Suppressor macrophage (primary cell): ENCODE results near the gene GGA2.
"Not testable (repeated sequence)": the region's sequence is repeated elsewhere in the genome, so short reads cannot be mapped to it uniquely, and the experiment has no call there.

Source experiments
- DNase-seq, 4 experiments: peaks; one replicate each; pipeline ENCODE4 v3.0.0-alpha.2; 2020 to 2022

Gene GGA2

DNA sequence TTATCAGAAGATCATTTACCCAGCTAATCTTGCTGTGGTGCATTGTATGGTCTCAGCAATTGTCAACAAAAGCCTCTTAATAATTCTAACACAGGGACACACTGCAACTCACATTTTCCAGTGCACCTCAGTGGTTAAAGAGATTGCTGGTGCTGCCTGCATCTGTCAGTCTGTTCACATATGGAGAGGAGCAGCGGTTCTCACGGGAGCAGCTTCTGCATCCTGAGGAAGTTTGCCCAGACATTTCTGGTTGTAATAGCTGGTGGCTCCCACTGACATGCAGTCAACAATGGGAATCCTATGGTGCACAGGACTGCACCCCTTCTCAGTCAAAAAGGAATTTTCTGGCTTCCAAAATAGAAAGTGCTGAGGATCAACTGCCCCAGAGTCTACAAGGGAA is 7.8 kb downstream of the GGA2 start:
- DNase-seq = peak in 1 of 4 experiments; percentile 37

DNA sequence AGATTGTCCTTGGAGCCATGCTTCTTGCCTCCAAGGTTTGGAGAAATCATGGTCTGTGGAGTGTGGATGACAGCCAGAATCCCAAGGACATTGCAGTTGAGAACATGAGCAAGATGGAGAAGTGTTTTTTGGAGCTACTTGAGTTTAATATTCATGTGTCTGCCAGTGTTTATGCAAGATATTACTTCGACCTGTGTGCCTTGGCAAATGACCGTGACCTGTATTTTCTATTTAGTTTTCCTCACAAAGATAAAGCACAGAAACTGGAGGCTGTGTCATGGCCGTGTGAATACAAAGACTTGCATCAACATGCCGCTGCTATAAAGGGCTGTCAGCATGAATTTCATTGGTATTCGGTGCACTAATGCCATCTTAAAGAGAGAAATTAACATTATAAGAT is 9.0 kb downstream of the GGA2 start:
- no peak for DNase-seq

DNA sequence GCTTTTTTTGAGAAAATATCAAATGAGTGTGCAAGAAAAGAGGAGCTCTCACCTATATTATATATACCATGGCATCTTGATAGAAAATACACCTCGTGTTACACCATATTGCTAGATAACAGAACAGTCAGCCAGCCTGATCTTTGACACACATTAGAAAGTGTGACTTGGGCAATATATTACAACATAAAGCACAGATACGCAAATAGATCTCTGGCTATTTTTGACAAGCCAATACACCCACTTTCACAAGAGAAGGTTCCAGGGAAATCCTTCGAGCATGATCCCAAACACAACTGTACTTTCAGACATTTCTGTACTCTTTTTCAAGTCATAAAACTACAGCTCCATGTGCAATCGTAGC is 9.4 kb downstream of the GGA2 start:
- DNase-seq = peak in 3 of 4 experiments; percentile 20 to 61 (median 60)

DNA sequence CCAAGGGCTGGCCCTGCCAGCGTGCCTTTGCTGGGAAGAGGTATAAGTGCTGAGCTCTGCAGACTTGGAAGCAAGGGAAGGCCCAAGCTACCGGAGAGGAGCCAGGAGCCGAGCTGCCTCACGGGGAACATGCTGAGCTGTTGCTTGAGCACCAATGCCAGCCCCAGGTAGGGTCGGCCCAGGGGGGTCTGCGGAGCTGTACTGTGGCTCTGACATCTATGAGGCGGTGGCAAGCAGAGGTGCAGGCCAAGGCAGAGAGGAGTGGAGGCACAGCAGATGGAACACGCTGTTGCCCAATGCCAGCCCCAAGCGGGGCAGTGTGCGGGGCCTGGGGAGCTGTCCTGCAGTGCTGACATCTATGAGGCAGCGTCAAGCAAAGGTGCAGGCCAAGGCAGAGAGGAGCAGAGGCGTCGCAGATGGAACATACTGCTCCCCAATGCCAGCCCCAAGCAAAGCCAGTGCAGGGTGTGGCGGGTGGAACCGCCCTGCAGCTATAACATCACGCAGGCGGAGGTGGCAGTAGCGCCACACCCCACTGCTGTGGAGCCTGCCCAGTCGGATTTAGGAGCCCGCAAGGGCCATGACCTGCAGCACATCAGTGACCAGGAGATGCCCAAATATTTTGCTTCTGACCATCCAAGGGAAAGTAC is 10.0 kb downstream of the GGA2 start:
- DNase-seq = no peak

DNA sequence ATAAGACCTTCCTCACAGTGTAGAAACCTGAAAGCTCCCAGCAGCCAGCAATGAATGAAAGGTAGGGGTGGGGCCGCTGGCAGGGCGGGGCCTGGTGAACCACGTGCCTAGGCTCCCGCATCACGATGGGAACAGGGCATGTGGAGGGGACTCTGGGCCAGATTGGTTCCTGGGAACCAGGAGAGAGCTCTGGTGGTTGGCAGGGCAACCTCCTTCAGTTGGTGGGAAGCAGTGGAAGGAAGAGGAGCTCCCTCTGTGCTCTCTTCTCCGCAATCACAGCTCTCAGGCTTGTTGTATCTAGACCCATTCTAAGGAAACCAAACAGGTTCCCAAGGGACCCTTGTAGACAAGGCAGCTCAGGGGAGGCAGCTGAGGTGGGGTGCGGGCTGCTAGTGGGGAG is 10.5 kb downstream of the GGA2 start:
- no peak for DNase-seq

DNA sequence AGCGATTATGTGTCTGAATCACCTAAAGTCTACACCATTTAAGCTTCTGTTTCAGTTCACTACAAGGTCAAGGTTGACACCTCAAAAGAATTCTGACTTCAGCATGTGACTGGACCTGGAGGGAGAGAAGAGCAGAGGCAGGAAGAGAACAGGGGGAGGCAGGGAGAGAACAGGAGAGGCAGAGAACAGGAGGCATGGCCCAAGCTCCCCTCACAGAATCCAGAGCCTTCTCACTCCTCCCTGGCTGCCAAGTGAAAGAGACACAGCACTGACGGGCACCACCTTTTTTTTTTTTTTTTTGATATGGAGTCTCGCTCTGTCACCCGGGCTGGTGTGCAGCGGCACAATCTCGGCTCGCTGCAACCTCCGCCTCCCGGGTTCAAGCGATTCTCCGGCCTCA is 11.4 kb downstream of the GGA2 start:
- no peak for DNase-seq

DNA sequence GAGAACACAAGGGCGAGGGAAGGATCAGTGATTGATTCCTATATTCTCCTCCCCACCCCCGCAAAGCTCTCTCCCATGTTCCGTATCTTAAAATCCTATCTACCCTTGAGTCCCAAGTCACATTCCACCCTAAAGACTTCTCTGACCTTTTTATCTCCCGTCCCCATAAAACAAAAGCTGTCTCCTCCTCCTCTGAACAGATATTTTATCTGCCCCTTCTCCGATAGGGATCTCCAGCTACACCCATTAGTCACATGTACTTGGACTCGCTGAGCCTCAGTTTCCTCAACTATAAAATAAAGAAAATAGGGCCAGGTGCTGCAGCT is 12.8 kb downstream of the GGA2 start:
- DNase-seq = no peak

DNA sequence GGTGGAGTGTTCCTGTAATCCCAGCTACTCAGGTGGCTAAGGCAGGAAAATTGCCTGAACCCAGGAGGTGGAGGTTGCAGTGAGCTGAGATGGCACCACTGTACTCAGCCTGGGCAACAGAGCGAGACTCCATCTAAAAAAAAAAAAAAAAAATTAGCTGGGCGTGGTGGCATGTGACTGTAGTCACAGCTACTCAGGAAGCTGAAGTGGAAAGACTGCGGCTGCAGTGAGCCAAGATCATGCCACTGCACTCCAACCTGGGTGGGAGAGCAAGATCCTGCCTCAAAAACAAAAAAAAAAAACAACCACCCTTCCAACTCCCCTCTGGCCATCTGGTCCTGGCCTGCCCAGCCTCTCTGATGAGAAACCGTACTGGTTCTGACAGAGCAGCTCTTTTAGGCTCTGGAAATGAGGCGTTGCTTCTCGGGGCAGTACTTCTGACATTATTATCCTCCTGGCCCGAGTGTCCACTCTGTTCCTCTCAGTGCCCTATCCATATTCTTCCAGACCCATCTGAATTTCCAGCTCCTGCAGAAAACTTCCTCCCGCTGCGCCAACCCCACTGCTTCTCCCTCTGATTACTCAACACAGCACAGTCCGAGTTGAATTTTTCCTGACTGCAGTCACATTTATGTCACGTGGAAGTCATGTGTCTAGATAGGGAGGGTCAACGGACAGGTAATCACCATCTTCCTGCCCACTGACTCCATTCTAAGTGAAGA is 13.3 kb downstream of the GGA2 start:
- DNase-seq = peak; percentile 44 to 69 (median 54)

DNA sequence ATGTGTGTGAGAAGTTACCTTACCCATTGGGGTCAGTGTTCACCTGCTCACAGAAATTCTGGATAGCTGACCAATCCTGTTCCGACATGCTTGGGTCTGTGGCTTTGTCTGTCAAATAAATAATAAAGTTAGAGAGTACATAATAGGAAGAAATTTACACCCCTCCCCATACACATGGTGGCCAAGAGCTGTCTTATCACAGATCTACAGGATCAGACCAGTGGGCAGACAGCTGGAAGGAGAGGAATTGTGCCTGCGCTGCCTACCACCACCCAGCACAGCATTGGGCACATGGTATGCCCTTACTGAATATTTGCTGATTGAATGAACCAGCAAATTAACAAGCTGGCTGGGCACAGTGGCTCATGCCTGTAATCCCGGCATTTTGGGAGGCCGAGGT is 14.6 kb downstream of the GGA2 start:
- DNase-seq = no peak

DNA sequence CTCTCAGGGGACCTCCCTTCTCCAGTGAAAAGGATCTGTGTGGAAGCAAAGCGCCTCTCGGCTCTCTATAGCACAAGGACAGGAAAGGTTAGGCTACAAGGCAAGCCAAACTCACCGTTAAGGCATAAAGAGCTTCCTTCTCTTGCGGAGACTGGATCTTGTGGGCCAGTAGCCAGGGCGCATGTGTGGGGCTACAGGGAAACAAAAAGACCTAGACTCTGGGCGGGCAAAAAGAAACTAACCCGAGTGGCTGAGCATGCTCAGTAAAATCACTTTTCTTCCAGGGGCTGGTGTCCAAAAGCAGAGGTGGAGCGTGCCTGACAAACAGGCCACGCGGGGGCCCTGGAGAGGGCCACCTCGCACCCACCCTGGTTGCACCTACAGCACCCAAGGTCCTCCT is 16.1 kb downstream of the GGA2 start:
- DNase-seq = no peak

DNA sequence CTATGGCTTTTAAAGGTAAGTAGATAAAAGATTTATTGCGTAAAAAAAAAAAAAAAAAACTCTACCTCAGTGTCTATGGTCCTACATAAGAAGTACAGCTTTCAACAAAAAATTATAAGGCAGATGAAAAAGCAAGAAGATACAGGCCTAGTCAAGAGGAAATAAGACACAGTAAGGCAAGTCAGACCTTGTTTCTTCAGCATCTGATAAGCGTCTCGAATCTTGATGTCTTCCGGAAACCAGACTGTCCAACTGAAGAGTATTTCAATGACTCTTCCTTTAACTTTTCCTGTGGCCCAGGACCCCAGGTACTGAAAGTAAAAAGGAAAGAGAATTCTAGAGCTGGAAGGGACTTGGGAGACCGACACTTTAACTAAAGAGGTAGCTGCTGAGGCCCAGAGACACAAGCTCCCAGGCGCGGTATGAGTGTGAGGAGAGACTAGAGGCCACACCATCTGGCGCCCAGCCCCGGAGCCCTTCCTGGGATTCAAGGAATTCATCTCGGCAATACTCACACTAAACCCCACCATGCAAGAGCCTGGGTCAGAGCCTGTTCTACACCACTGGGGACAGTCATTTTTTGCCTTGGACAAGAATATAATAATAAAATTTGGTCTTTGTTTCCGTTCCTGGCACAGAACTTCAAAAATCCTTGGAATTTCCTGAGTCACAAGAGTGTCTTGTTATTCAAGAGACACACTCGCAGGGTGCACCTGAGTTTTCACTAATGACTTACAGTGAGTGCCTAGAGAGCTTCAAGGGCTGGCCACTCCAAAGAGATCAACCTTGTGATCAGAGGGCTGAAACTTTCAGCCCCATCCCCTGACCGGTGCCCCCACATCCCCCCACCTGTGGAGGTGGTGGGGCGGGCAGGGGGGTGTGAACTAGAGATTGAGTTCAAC is 18.6 kb downstream of the GGA2 start:
- DNase-seq = no peak

DNA sequence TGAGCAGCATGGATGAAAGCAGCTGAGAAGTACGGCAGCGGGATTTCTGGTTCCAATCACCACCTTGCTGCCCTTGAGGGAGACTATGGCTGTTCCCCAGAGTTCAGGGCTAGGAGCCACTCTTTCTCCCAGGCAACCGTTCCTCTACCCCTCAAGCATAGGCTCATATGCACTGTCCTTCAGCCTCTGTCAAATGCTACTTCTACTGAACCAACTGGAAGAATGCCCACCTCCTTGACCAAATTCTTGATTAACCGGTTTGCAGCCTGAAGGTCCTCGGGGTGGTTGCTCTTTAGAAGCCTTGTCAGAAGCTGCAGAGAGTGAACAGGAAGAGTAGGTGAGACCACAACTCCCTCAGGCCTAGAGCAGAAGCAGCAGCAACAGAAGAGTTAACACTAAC is 23.8 kb downstream of the GGA2 start:
- DNase-seq = no peak

DNA sequence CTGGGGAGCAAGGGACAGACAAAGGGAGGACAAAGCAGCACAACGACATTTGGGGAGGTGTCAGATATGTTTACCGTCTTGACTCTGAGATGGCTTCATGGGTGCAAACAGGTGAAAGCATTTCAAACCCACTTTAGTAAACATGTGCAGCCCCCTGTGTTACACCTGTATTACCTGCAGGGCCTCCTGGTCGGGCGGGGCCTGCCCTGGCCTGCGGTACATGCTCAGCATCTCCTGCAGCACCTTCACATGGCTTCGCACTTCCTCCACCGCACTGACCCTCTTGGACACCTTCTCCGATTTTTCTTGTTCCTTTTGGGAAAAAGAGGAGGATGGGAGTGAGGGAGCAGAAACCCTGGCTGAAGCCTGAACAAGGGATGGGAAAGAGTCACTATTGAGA is 24.5 kb downstream of the GGA2 start:
- no peak for DNase-seq

DNA sequence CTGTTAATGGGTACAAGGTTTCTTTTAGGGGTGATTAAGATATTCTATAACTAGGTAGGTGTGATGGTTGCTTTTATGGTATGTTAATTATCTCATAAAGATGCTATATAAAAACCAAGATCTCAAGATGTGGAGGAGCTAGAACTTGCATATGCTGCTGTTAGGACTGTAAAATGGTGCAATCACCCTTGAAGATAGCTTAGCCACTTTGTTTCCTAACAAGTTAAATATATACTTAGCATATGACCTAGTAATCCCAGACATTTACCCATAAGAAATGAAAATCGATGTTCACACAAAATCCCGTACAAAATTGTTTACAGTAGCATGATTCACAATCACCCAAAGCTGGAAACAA is 25.1 kb downstream of the GGA2 start:
- DNase-seq = no peak

DNA sequence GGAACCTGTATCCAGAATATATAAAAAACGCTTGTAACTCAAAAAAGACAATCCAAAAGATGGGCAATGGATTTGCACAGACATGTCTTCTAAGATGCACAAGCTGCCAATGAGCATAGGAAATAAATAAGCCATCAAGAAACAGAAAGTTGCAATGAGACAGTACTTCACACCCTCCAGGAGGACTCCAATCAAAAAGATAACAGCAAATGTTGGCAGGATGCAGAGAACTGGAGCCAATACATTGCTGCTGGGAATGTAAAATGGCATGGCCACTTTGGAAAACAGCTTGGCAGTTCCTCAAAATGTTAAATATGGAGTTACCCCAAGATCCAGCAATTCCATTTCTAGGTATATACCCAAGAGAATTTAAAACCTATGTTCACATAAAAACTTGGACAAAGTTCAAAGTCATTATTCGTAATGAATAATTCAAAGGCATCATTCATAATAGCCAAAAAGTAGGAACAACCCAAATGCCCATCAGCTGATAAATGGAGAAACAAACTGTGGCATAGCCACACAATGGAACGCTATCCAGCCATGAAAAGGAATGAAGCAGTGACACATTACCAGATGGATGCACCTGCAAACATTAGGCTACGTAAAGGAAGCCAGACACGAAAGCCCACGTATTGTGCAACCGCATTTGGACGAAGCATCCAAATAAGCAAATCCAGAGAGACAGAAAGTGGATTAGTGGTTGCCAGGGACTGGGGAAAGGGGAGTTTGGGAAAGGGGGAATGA is 25.6 kb downstream of the GGA2 start:
- no peak for DNase-seq

DNA sequence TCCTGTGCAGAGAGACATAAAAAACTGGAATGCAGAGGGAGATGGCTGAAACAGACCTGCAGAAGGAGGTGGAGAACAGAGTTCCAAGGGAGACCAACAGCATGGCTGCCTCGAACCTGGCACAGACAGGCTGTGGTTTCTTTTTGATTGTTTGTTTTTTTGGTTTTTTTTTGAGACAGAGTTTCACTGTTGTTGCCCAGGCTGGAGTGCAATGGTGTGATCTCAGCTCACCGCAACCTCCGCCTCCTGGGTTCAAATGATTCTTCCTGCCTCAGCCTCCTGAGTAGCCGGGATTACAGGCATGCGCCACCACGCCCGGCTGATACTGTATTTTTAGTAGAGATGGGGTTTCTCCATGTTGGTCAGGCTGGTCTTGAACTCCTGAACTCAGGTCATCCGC is 26.8 kb downstream of the GGA2 start:
- not testable (repeated sequence) for DNase-seq

DNA sequence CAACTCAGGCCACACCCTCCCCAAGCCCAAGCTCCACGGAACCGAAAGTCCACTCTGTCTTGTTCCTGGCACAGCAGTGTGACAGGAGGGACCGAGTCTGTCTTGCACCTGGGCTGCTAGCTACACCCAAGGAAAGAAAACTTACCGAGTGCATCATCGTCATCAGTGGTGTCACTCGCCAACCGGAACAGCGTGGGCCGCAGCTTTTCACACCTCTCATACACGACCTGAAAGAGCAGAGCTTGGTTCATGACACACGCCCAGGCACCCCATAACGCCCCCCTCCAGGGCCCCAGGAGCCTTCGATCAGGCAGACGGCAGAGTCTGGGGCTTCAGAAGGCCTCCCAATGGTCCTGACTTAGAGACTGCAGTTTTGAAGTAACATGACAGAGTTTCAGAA is 27.5 kb downstream of the GGA2 start:
- DNase-seq = no peak

DNA sequence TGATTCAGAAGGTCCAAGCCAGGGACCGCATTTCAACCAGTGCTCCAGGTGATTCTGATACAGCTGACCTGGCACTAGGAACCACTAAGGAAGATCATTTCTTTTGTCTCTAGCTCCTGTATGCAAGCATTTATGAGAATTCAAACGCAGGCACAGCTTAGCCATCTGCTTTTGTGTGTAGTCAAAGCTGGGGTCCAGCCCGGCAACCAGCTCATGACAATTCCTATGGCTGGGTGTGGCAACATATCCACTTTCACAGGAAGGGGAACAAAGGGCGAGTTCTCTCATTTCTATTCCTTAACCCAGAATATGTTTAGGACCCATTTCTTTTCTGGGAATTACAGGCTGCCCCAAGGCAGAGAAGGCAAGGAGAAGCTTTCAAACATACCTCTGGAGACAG is 30.0 kb downstream of the GGA2 start:
- DNase-seq = no peak

DNA sequence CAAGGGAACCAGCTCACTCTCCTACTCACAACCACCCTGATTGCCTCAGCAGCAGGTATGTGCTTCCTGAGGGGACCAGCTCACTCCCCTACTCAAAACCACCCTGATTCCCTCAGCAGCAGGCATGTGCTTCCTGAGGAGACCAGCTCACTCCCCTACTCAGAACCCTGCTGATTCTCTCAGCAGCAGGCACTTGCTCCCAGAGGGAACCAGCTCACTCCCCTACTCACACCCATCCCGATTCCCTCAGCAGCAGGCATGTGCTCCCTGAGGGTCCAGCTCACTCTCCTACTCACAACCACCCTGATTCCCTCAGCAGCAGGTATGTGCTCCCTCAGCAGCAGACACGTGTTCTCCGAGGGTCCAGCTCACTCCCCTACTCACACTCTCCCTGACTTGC is 31.2 kb downstream of the GGA2 start:
- no peak for DNase-seq

DNA sequence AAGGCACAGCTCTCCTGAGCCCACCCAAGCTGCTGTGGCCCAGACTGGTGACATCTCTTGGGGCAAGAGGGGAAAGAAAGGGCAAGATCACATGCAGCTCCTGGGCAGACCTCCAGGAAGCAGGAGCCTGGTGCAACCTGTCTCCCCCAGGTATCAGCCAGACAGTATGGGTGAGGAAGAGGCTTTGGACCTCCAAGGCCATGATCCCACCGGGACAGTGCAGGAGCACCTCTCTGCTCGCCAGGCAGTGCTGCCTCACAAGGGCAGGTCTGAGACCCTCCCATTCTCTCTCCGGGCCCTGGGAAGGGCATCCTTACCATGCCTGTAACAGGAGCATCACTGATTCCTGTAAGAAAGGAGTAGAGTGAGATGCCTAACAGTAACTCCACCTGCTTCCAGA is 31.7 kb downstream of the GGA2 start:
- DNase-seq = no peak

DNA sequence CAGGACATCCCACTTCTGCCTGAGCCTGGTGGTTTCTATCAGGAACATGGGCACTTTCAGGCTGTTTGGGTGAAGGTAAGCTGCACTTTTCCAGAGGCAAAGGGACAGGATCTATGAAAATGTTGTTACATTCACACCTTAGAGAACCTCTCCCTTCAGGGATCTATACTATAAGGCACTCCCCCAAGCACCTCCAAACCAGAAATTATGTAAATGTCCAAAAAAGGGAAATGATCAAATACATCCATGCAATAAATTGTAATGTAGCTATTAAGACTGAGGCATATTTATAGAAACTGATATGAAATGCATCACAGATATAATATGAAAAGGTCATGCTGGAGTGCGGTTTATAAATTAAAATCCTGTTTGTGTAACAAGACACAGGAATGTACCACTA is 34.0 kb downstream of the GGA2 start:
- DNase-seq = no peak

DNA sequence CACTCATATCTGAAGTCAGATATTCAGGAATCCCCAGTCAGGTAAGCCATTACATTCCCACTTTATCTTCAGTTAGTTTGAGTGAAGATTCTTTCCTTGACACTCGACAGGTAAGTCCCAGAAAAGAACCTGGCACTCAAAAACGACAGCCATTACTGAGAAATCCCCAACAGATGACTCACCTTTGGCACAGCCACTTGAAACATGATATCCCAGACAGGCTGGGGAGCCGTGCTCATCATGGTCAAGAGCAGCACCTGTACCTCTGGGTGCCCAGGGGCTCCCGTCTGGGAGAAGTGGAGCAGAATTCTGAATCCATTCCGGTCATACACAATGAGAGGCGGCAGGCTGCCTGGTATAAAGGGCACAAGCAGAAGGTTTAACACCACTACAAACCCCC is 40.5 kb downstream of the GGA2 start:
- no peak for DNase-seq

DNA sequence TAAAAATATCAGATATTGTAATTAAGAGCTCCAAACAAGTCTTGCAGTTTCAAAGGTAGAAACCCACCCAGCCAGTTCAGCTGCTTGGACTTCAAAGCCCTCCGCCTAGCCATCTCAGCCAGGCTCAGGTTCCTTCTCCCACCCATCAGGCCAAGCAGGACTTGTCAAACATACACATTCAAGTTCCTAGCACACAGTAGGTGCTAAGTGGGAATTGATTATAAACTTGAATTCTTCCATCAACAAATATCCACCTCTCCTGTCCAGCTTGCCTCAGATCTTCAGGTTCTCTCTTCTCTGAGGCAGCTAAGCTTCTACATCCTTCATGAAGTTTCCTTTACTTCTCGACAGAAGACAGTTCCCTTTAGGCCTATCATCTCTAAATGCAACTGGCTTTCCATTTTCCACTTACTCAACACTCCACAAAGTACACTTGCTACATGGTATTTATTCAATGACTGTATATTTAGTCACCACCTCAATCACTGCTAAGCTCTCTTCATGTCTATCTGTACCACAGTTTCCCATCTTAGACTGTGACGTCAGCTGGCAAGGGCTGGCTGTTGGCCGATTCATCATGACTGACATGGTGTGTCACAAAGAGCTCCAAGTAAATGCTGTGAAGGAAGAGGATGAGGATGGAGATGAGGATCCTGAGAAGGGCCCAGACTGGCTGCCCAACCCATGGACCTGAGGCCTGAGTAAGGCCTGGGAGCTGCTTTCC is 44.0 kb downstream of the GGA2 start:
- DNase-seq = no peak
